K562 (cell line): Measurements from ENCODE around the gene EN1. TPM values are rescaled to one million over a fixed set of nuclear protein-coding genes. Genes with fewer than 3 reads are reported as not detected.

Source experiments
- ATAC-seq: fragments of 200-7000 bp; cut with Tn5 transposase; 3 replicates; pipeline ENCODE4 v1.9.1; 2020; ENCODE audit warnings: moderate library complexity
- BruUV-seq: library from RNA; stranded (reverse); fragments of 400-500 nt; replicated peaks from 2 replicates; lab custom pipeline; 2021; lab: Mats Ljungman, UMichigan
- CTCF ChIA-PET: fragments of 300-600 bp; formaldehyde crosslinking; extraction: SDS; loops from one replicate; lab custom pipeline; 2021; ENCODE audit warnings: low intra/inter-chr PET ratio; lab: Yijun Ruan, JAX
- POLR2A ChIA-PET: fragments of 300-600, 350-650 bp; sonication (Branson Sonifier 250); formaldehyde crosslinking; extraction: SDS; loops from one replicate; lab custom pipeline; 2021; ENCODE audit warnings: antibody characterized with exemption, inconsistent platforms; lab: Yijun Ruan, JAX
- DNase-seq, 4 experiments: peaks; one replicate each; pipeline versions ENCODE4 v3.0.0 to v3.0.0-alpha.2; 2011 to 2018; ENCODE audit warnings: low spot score in 3 of 4, mixed read lengths in 3 of 4; ENCODE audit errors: extremely low read depth in 1 of 4
- FAIRE-seq: peaks from 2 replicates; lab custom pipeline; 2011; peaks lifted over from hg19 to GRCh38; lab: Jason Lieb, UNC
- H2AFZ ChIP-seq: 2 replicates; pipeline ENCODE4 v1.6.0; 2011; ENCODE audit warnings: low read depth, low read length, control low read depth, inconsistent platforms
- H3K27ac ChIP-seq: fragments of 200-600 bp; 3 replicates; pipeline ENCODE4 v1.8.0; 2011; ENCODE audit warnings: low read depth, mild to moderate bottlenecking, control low read depth, inconsistent platforms, low read length, moderate library complexity, mixed read lengths; ENCODE audit errors: extremely low read depth
- H3K27me3 ChIP-seq, 2 experiments: fragments of 300-600 bp in 1 of 2; 2 replicates in 1 of 2; 3 replicates in 1 of 2; pipeline versions ENCODE4 v1.6.0 to v1.8.0; 2011; ENCODE audit warnings: inconsistent platforms in 2 of 2, low read length in 2 of 2, mild to moderate bottlenecking in 1 of 2, mixed read lengths in 1 of 2, moderate library complexity in 1 of 2; ENCODE audit not compliant: control insufficient read depth in 2 of 2, insufficient read depth in 2 of 2
- H3K36me3 ChIP-seq: fragments of 300-600 bp; 3 replicates; pipeline ENCODE4 v1.8.0; 2011; ENCODE audit warnings: mild to moderate bottlenecking, low read length, inconsistent platforms; ENCODE audit not compliant: control insufficient read depth, insufficient read depth
- H3K4me1 ChIP-seq, 2 experiments: fragments of 200-600 bp in 1 of 2; replicated peaks in 1 of 2; 2 replicates in 1 of 2; 3 replicates in 1 of 2; pipeline versions ENCODE4 v1.5.1 to v1.8.0; 2011; ENCODE audit warnings: inconsistent platforms in 2 of 2, low read length in 2 of 2, mild to moderate bottlenecking in 1 of 2, mixed read lengths in 1 of 2, moderate library complexity in 1 of 2; ENCODE audit not compliant: control insufficient read depth in 2 of 2, insufficient read depth in 2 of 2
- H3K4me2 ChIP-seq: 2 replicates; pipeline ENCODE4 v1.6.1; 2011; ENCODE audit warnings: low read length, control low read depth, inconsistent platforms, mixed read lengths; ENCODE audit not compliant: insufficient read depth
- H3K4me3 ChIP-seq: fragments of 200-600 bp; sonication (generic), shearing (Covaris generic); 2 replicates; pipeline ENCODE4 v1.5.1; 2016; ENCODE audit warnings: control low read depth, inconsistent platforms
- H3K79me2 ChIP-seq: fragments of 200-600 bp; 3 replicates; pipeline ENCODE4 v1.8.0; 2011; ENCODE audit warnings: low read length, inconsistent platforms; ENCODE audit not compliant: control insufficient read depth, insufficient read depth
- H3K9ac ChIP-seq, 2 experiments: 2 replicates each; pipeline versions ENCODE4 v1.6.0 to v1.6.1; 2011; ENCODE audit warnings: low read depth in 2 of 2, low read length in 2 of 2, control low read depth in 1 of 2, inconsistent platforms in 1 of 2, mild to moderate bottlenecking in 1 of 2, mixed read lengths in 1 of 2; ENCODE audit not compliant: insufficient read depth in 1 of 2
- H3K9me1 ChIP-seq: one replicate; pipeline ENCODE4 v1.6.0; 2011; ENCODE audit warnings: inconsistent platforms, mild to moderate bottlenecking, low read length, moderate library complexity; ENCODE audit not compliant: control insufficient read depth, insufficient read depth
- H3K9me3 ChIP-seq: replicated peaks from 2 replicates; pipeline ENCODE4 v1.5.1; 2011; ENCODE audit warnings: low read depth, low read length, inconsistent platforms; ENCODE audit not compliant: control insufficient read depth, insufficient read depth
- H4K20me1 ChIP-seq: replicated peaks from 2 replicates; pipeline ENCODE4 v1.6.1; 2011; ENCODE audit warnings: low read length, inconsistent platforms, mixed read lengths; ENCODE audit not compliant: control insufficient read depth, insufficient read depth
- HBP1 ChIP-seq: fragments of 450-650 bp; formaldehyde crosslinking; IDR thresholded peaks from 2 replicates; pipeline ENCODE4 v1.4.0; 2022; ENCODE audit warnings: missing genetic modification characterization
- RBFOX2 ChIP-seq: fragments of 200-400 bp; formaldehyde crosslinking; IDR thresholded peaks from 2 replicates; pipeline ENCODE4 v1.6.1; 2017; ENCODE audit warnings: low read depth, mild to moderate bottlenecking, low read length, moderate library complexity
- ZFX ChIP-seq: sonication (generic); formaldehyde crosslinking; IDR thresholded peaks from 2 replicates; pipeline ENCODE4 v1.8.0; 2022; ENCODE audit warnings: mild to moderate bottlenecking, missing genetic modification reagents, moderate library complexity
- ZNF232 ChIP-seq: sonication (generic); formaldehyde crosslinking; IDR thresholded peaks from 2 replicates; pipeline ENCODE4 v1.8.0; 2022; ENCODE audit warnings: mild to moderate bottlenecking, missing genetic modification reagents
- ZNF830 ChIP-seq: fragments of 250-450 bp; sonication (Bioruptor Pico); IDR thresholded peaks from 2 replicates; pipeline ENCODE4 v1.5.0; 2021; ENCODE audit warnings: mild to moderate bottlenecking
- WGBS: fragments of 100-300 bp; shearing (Covaris generic); methylation state at CpG from one replicate; pipeline ENCODE4 v1.1.6; 2016; ENCODE audit warnings: low coverage, mixed read lengths; ENCODE audit not compliant: insufficient coverage; ENCODE audit errors: missing lambda C conversion rate; 5-methylcytosine and 5-hydroxymethylcytosine counted together
- in situ Hi-C: fragments of 300-500 bp; cut with MboI; formaldehyde crosslinking; loops from 4 replicates; pipeline ENCODE4 v1.15.0; 2018; ENCODE audit warnings: inconsistent platforms, mixed read lengths
- intact Hi-C: fragments of 100-400 bp; cut with micrococcal nuclease; formaldehyde crosslinking; loops from 2 replicates; pipeline ENCODE4 v1.14.2; 2022
- polyA plus RNA-seq, 8 experiments: library from polyadenylated mRNA; depleted of rRNA in 4 of 8; stranded (reverse) in 5 of 8; unstranded in 3 of 8; fragments of >200 nt; fragmentation: Nextera tagmentation in 2 of 8; fragmentation: Illumina TruSeq in 1 of 8; extraction: Ambion mirVana in 2 of 8; extraction: Trizol in 1 of 8; gene quantifications; 2 replicates each; pipeline versions ENCODE4 v1.2.1 to v1.2.3, GENCODE V29; 2011 to 2014; ENCODE audit warnings: inconsistent platforms in 1 of 8, missing spikeins in 1 of 8
- total RNA-seq, 7 experiments: library from RNA; depleted of rRNA in 6 of 7; stranded (reverse); fragments of >200 nt in 6 of 7; fragmentation: Illumina TruSeq in 2 of 7; extraction: Trizol in 2 of 7; gene quantifications; 2 replicates each; pipeline versions ENCODE4 v1.2.1 to v1.2.3, GENCODE V29; 2011 to 2021; ENCODE audit warnings: low replicate concordance in 1 of 7

The EN1 gene
- total and polyA plus RNA-seq, 9 of the 15 experiments (the other 6 are each of a cell fraction or from before 2014, with no cell fraction given), result 0.06 to 2.0 (median 0.51) TPM

GRCh38 chr2:118848381-118849225, 1.2 kb upstream of the EN1 start:
- Histone ChIP-seq H3K36me3 (no peaks in the 10 kb centered on the region), H3K27me3 (peaks cover 17 to 28% of the 10 kb centered on the region in 2 experiments; a peak in 4 of 5 replicates)

More at GRCh38 chr2:118848381-118849225, 1.2 kb upstream of the EN1 start:
- H3K4me1 ChIP-seq, result peaks cover 6 to 34% of the 10 kb centered on the region in 2 experiments; a peak in 4 of 5 replicates
- H3K4me3 ChIP-seq, result no peak overlapping the region
- BruUV-seq, result no TSS peak
- no peaks in the 10 kb centered on the region for H3K79me2 ChIP-seq
- WGBS, result 89% methylated on average over 46 of the region's 46 CpGs
- no peak overlapping the region for H3K27ac ChIP-seq
- no peaks in the 10 kb centered on the region for H4K20me1 ChIP-seq
- no peak for DNase-seq
- FAIRE-seq, result no peak
- no peak for ATAC-seq
- H3K4me2 ChIP-seq, result no peak overlapping the region
- H3K9me1 ChIP-seq, result no peaks in the 10 kb centered on the region
- H3K9me3 ChIP-seq, result no peaks in the 10 kb centered on the region
- H2AFZ ChIP-seq, result peak overlapping the region; percentile 51; the same call in 1 of the 2 replicates
- POLR2A ChIA-PET, result interaction anchor here (0.7 kb wide), 1 partner anchor 63 kb away, joined by 3 read pairs; no protein-coding TSS in a partner anchor
- CTCF ChIA-PET, result no interaction called here
- TF ChIP-seq ZNF232 (CRISPR knock-in tag) (no peak), HBP1 (CRISPR knock-in tag) (no peak), RBFOX2 (0 out of 2 replicates have a peak, but pooled peaks have one; percentile 7), ZNF830 (no peak), ZFX (CRISPR knock-in tag) (no peak)
- H3K9ac ChIP-seq, result no peak overlapping the region
- intact Hi-C loops, result loop anchor here (10.0 kb wide), 1 partner anchor 84 kb away; no protein-coding TSS in a partner anchor
- in situ Hi-C loops, result loop anchor here (10.0 kb wide), 1 partner anchor 204 kb away; no protein-coding TSS in a partner anchor
